Parietal lobe (tissue), 1 donor: ENCODE results near the gene SERPINA12. TPM values are rescaled to one million over a fixed set of nuclear protein-coding genes. Genes with fewer than 3 reads are reported as not detected.

Source experiments
- total RNA-seq: library from RNA; depleted of rRNA; stranded (reverse); fragments of >200 nt; gene quantifications from one replicate; pipeline ENCODE4 v1.2.3, GENCODE V29; 2014

SERPINA12 gene, protein sequence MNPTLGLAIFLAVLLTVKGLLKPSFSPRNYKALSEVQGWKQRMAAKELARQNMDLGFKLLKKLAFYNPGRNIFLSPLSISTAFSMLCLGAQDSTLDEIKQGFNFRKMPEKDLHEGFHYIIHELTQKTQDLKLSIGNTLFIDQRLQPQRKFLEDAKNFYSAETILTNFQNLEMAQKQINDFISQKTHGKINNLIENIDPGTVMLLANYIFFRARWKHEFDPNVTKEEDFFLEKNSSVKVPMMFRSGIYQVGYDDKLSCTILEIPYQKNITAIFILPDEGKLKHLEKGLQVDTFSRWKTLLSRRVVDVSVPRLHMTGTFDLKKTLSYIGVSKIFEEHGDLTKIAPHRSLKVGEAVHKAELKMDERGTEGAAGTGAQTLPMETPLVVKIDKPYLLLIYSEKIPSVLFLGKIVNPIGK
- total RNA-seq, result not detected

DNA sequence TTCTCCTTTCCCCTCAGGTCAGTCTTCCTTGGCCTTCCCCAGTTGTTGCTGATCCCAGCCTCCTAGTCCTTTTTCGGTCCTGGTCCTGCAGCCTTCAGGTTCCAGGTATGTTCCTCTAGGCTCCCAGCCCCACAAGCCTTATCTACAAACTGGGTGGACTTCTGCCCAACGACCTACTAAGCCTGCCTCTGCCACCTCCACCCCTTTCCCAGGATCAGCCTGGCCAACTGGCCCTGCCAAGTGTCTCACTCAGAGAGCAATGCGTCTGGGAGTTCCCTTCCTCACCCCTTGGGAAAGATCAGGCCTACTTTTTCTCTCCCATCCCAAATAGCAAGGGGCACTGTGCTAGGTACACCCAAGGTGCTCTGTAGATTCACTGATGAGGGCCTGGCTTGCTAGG lies at the start of gene SERPINA12:
Gene SERPINA12 (minus strand): TSS at position 114 of the 400 bp plus-strand sequence. CDS start 11,072 bp downstream, outside the sequence.

DNA sequence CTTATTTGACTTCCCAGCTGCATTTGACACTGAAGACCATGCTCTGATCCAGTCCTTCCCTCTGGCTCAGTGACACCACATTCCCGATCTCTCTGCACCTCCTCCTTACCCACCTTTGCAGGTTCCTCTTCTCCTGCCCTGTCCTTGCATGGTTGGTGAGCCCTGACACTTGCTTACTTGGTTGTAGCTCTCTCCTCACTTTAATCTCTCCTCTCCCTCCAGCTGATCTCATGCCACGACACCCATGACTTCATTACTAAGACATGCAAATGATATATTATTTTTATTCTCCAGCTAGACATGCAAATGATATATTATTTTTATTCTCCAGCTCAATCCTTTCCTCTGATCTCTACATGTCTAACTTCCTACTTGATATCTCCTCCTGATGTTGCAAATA lies 33.2 kb downstream of the SERPINA12 start, which contains the start of gene SERPINA9:
Gene SERPINA9 (minus strand): TSS at position 175 of the 400 bp plus-strand sequence. CDS start 6,357 bp downstream, outside the sequence.

Other genes with a start within 250 kb of the SERPINA12 start
- not detected for gene SERPINA10, start 216.2 kb downstream of the SERPINA12 start, total RNA-seq
- gene SERPINA6, start 186.1 kb downstream of the SERPINA12 start, total RNA-seq, result not detected
- gene SERPINA2, start 142.8 kb downstream of the SERPINA12 start, total RNA-seq, result not detected
- 1.9 TPM for gene SERPINA1, start 120.9 kb downstream of the SERPINA12 start, total RNA-seq
- not detected for gene SERPINA11, start 56.7 kb downstream of the SERPINA12 start, total RNA-seq
- gene SERPINA9, start 33.3 kb downstream of the SERPINA12 start, total RNA-seq, result not detected
- gene SERPINA4, start 52.0 kb upstream of the SERPINA12 start, total RNA-seq, result not detected
- not detected for gene SERPINA5, start 72.0 kb upstream of the SERPINA12 start, total RNA-seq
- gene SERPINA3, start 102.9 kb upstream of the SERPINA12 start, total RNA-seq, result 1.3 TPM